HepG2 (cell line): ENCODE results near the gene FAF2. TPM values are rescaled to one million over a fixed set of nuclear protein-coding genes. Genes with fewer than 3 reads are reported as not detected.
A peak's percentile ranks its signal among the peaks of the same experiment; 100 is the strongest.

Experiments
- ADNP ChIP-seq: sonication (generic); formaldehyde crosslinking; IDR thresholded peaks from 2 replicates; pipeline ENCODE4 v1.4.0; 2020; ENCODE audit warnings: missing genetic modification reagents
- HOXA3 ChIP-seq: sonication (generic); formaldehyde crosslinking; IDR thresholded peaks from 2 replicates; pipeline ENCODE4 v1.5.0; 2020; ENCODE audit warnings: missing genetic modification reagents
- MTF1 ChIP-seq: sonication (generic); formaldehyde crosslinking; IDR thresholded peaks from 2 replicates; pipeline ENCODE4 v1.5.0; 2020; ENCODE audit warnings: missing genetic modification reagents
- MZF1 ChIP-seq: sonication (generic); formaldehyde crosslinking; IDR thresholded peaks from 2 replicates; pipeline ENCODE4 v1.8.1; 2023; ENCODE audit warnings: mild to moderate bottlenecking, missing genetic modification reagents, borderline replicate concordance
- NONO ChIP-seq, 2 experiments: fragments of 450-650 bp in 1 of 2; sonication (generic) in 1 of 2; formaldehyde crosslinking in 1 of 2; IDR thresholded peaks in 1 of 2; conservative IDR thresholded peaks in 1 of 2; 2 replicates each; pipeline versions ENCODE4 v1.6.1 to v1.8.0; 2017 to 2022; ENCODE audit warnings: mild to moderate bottlenecking in 1 of 2, missing genetic modification reagents in 1 of 2, moderate library complexity in 1 of 2
- SIN3B ChIP-seq: fragments of 150-350 bp; IDR thresholded peaks from 2 replicates; pipeline ENCODE4 v1.6.1; 2014; ENCODE audit warnings: low read length
- SMAD9 ChIP-seq: sonication (generic); formaldehyde crosslinking; IDR thresholded peaks from 2 replicates; pipeline ENCODE4 v1.5.1; 2020; ENCODE audit warnings: mild to moderate bottlenecking, missing genetic modification reagents
- SP4 ChIP-seq: sonication (generic); formaldehyde crosslinking; IDR thresholded peaks from 2 replicates; pipeline ENCODE4 v1.8.1; 2023; ENCODE audit warnings: mild to moderate bottlenecking, missing genetic modification reagents
- ZNF18 ChIP-seq: sonication (generic); formaldehyde crosslinking; IDR thresholded peaks from 2 replicates; pipeline ENCODE4 v1.8.0; 2022; ENCODE audit warnings: mild to moderate bottlenecking, missing genetic modification reagents; ENCODE audit not compliant: insufficient replicate concordance
- ZNF234 ChIP-seq: sonication (generic); formaldehyde crosslinking; conservative IDR thresholded peaks from 2 replicates; pipeline ENCODE4 v1.5.1; 2020; ENCODE audit warnings: mild to moderate bottlenecking, missing genetic modification reagents
- ZNF383 ChIP-seq: sonication (generic); formaldehyde crosslinking; IDR thresholded peaks from 2 replicates; pipeline ENCODE4 v1.4.0; 2020; ENCODE audit warnings: missing genetic modification reagents, mild to moderate bottlenecking, borderline replicate concordance
- ZNF670 ChIP-seq: sonication (generic); formaldehyde crosslinking; IDR thresholded peaks from 2 replicates; pipeline ENCODE4 v1.8.0; 2022; ENCODE audit warnings: mild to moderate bottlenecking, missing genetic modification reagents, borderline replicate concordance
- polyA plus RNA-seq, 8 experiments: library from polyadenylated mRNA; depleted of rRNA in 3 of 8; stranded (reverse) in 7 of 8; unstranded in 1 of 8; fragments of >200 nt; fragmentation: Illumina TruSeq in 4 of 8; extraction: Trizol in 4 of 8; gene quantifications; 2 replicates each; pipeline versions ENCODE4 v1.2.1 to v1.2.3, GENCODE V29; 2011 to 2016; ENCODE audit warnings: low read depth in 4 of 8, missing spikeins in 1 of 8, mixed read lengths in 1 of 8; ENCODE audit not compliant: insufficient read depth in 1 of 8
- total RNA-seq, 5 experiments: library from RNA; depleted of rRNA; stranded (reverse); fragments of >200 nt; fragmentation: Illumina TruSeq; extraction: Trizol; gene quantifications; 2 replicates each; pipeline ENCODE4 v1.2.3, GENCODE V29; 2016; ENCODE audit warnings: low read depth in 1 of 5
- TF ChIP-seq, protein P1 (sequence below): sonication (generic); formaldehyde crosslinking; IDR thresholded peaks from 2 replicates; pipeline ENCODE4 v1.4.0; 2020; ENCODE audit warnings: missing genetic modification reagents
- TF ChIP-seq, protein P2 (sequence below): sonication (generic); formaldehyde crosslinking; IDR thresholded peaks from 2 replicates; pipeline ENCODE4 v1.9.0; 2022; ENCODE audit warnings: missing genetic modification reagents, mild to moderate bottlenecking, borderline replicate concordance
- TF ChIP-seq, protein P3 (sequence below): sonication (generic); formaldehyde crosslinking; IDR thresholded peaks from 2 replicates; pipeline ENCODE4 v1.4.0; 2020; ENCODE audit warnings: missing genetic modification reagents
- TF ChIP-seq, protein P4 (sequence below): sonication (generic); formaldehyde crosslinking; IDR thresholded peaks from 2 replicates; pipeline ENCODE4 v1.8.0; 2022; ENCODE audit warnings: missing genetic modification reagents, low read depth, mild to moderate bottlenecking, borderline replicate concordance

The FAF2 gene
- total and polyA plus RNA-seq, 2 of the 13 experiments (the other 11 are each of a cell fraction or from before 2014, with no cell fraction given): 27.8 to 34.3 TPM

- TF ChIP-seq, protein P1, sequence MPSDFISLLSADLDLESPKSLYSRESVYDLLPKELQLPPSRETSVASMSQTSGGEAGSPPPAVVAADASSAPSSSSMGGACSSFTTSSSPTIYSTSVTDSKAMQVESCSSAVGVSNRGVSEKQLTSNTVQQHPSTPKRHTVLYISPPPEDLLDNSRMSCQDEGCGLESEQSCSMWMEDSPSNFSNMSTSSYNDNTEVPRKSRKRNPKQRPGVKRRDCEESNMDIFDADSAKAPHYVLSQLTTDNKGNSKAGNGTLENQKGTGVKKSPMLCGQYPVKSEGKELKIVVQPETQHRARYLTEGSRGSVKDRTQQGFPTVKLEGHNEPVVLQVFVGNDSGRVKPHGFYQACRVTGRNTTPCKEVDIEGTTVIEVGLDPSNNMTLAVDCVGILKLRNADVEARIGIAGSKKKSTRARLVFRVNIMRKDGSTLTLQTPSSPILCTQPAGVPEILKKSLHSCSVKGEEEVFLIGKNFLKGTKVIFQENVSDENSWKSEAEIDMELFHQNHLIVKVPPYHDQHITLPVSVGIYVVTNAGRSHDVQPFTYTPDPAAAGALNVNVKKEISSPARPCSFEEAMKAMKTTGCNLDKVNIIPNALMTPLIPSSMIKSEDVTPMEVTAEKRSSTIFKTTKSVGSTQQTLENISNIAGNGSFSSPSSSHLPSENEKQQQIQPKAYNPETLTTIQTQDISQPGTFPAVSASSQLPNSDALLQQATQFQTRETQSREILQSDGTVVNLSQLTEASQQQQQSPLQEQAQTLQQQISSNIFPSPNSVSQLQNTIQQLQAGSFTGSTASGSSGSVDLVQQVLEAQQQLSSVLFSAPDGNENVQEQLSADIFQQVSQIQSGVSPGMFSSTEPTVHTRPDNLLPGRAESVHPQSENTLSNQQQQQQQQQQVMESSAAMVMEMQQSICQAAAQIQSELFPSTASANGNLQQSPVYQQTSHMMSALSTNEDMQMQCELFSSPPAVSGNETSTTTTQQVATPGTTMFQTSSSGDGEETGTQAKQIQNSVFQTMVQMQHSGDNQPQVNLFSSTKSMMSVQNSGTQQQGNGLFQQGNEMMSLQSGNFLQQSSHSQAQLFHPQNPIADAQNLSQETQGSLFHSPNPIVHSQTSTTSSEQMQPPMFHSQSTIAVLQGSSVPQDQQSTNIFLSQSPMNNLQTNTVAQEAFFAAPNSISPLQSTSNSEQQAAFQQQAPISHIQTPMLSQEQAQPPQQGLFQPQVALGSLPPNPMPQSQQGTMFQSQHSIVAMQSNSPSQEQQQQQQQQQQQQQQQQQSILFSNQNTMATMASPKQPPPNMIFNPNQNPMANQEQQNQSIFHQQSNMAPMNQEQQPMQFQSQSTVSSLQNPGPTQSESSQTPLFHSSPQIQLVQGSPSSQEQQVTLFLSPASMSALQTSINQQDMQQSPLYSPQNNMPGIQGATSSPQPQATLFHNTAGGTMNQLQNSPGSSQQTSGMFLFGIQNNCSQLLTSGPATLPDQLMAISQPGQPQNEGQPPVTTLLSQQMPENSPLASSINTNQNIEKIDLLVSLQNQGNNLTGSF (CRISPR knock-in tag): no peak
- TF ChIP-seq ADNP (CRISPR knock-in tag): no peak
- TF ChIP-seq ZNF383 (CRISPR knock-in tag): no peak
- TF ChIP-seq SIN3B: no peak
- TF ChIP-seq ZNF670 (CRISPR knock-in tag): no peak
- TF ChIP-seq ZNF18 (CRISPR knock-in tag): peak; percentile 53
- TF ChIP-seq, protein P2, sequence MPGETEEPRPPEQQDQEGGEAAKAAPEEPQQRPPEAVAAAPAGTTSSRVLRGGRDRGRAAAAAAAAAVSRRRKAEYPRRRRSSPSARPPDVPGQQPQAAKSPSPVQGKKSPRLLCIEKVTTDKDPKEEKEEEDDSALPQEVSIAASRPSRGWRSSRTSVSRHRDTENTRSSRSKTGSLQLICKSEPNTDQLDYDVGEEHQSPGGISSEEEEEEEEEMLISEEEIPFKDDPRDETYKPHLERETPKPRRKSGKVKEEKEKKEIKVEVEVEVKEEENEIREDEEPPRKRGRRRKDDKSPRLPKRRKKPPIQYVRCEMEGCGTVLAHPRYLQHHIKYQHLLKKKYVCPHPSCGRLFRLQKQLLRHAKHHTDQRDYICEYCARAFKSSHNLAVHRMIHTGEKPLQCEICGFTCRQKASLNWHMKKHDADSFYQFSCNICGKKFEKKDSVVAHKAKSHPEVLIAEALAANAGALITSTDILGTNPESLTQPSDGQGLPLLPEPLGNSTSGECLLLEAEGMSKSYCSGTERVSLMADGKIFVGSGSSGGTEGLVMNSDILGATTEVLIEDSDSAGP (CRISPR knock-in tag): peak; percentile 78
- peak; percentile 94 for TF ChIP-seq HOXA3 (CRISPR knock-in tag)
- TF ChIP-seq, protein P3, sequence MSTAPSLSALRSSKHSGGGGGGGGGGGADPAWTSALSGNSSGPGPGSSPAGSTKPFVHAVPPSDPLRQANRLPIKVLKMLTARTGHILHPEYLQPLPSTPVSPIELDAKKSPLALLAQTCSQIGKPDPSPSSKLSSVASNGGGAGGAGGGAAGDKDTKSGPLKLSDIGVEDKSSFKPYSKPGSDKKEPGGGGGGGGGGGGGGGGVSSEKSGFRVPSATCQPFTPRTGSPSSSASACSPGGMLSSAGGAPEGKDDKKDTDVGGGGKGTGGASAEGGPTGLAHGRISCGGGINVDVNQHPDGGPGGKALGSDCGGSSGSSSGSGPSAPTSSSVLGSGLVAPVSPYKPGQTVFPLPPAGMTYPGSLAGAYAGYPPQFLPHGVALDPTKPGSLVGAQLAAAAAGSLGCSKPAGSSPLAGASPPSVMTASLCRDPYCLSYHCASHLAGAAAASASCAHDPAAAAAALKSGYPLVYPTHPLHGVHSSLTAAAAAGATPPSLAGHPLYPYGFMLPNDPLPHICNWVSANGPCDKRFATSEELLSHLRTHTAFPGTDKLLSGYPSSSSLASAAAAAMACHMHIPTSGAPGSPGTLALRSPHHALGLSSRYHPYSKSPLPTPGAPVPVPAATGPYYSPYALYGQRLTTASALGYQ (CRISPR knock-in tag): no peak
- TF ChIP-seq MZF1 (CRISPR knock-in tag): no peak
- TF ChIP-seq, protein P4, sequence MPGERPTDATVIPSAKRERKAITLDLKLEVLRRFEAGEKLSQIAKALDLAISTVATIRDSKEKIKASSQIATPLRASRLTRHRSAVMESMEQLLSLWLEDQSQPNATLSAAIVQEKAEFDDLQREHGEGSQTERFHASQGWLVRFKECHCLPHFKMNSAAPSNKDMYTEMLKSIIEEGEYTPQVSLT (CRISPR knock-in tag): no peak; the same call in 1 of the 2 replicates
- TF ChIP-seq SMAD9 (CRISPR knock-in tag): no peak
- no peak for TF ChIP-seq ZNF234 (CRISPR knock-in tag)
- TF ChIP-seq MTF1 (CRISPR knock-in tag): no peak
- peak; percentile 97 for TF ChIP-seq SP4 (CRISPR knock-in tag)
- TF ChIP-seq NONO (IDR thresholded peaks at IDR 0.05): no peak
- 0 out of 2 replicates have a peak, but pooled peaks have one; percentile 51 for TF ChIP-seq NONO (CRISPR knock-in tag; conservative IDR thresholded peaks at IDR 0.05)
Observed at GRCh38 chr5:176415952-176416924, 31.9 kb upstream of the FAF2 start, which contains the start of gene CLTB (continued).
